IMR-90 (cell line): ENCODE results near the gene TSSK3. TPM values are rescaled to one million over a fixed set of nuclear protein-coding genes. Genes with fewer than 3 reads are reported as not detected.

Experiments
- ATAC-seq: fragments of 200-7000 bp; cut with Tn5 transposase; 2 replicates; pipeline ENCODE4 v1.9.1; 2020; ENCODE audit warnings: low read depth, mild to moderate bottlenecking, moderate library complexity
- BruUV-seq: library from RNA; stranded (reverse); fragments of 400-500 nt; replicated peaks from 2 replicates; lab custom pipeline; 2021; lab: Mats Ljungman, UMichigan
- CTCF ChIA-PET: fragments of 300-600 bp; formaldehyde crosslinking; extraction: SDS; loops from one replicate; lab custom pipeline; 2021; ENCODE audit warnings: antibody characterized with exemption; lab: Yijun Ruan, JAX
- POLR2A ChIA-PET: fragments of 300-600 bp; sonication (Branson Sonifier 250); formaldehyde crosslinking; loops from one replicate; lab custom pipeline; 2022; ENCODE audit warnings: antibody characterized with exemption; ENCODE audit not compliant: unreplicated experiment; lab: Charles Lee
- DNase-seq: peaks from one replicate; pipeline ENCODE4 v3.0.0; 2013
- H2AFZ ChIP-seq: replicated peaks from 2 replicates; pipeline ENCODE3; 2013; ENCODE audit warnings: low read length, mild to moderate bottlenecking; ENCODE audit not compliant: poor library complexity
- H2AK5ac ChIP-seq: 2 replicates; pipeline ENCODE4 v1.6.1; 2013; ENCODE audit warnings: low read depth, low read length, inconsistent platforms
- H2AK9ac ChIP-seq: replicated peaks from 2 replicates; pipeline ENCODE3; 2013; ENCODE audit warnings: mild to moderate bottlenecking, low read depth, low read length, moderate library complexity; ENCODE audit not compliant: poor library complexity
- H2BK120ac ChIP-seq: 2 replicates; pipeline ENCODE4 v1.6.1; 2013; ENCODE audit warnings: low read depth, low read length, inconsistent platforms
- H2BK15ac ChIP-seq: 3 replicates; pipeline ENCODE4 v1.6.1; 2013; ENCODE audit warnings: low read depth, low read length, inconsistent platforms
- H2BK20ac ChIP-seq: 2 replicates; pipeline ENCODE4 v1.6.1; 2013; ENCODE audit warnings: low read depth, mild to moderate bottlenecking, inconsistent platforms, low read length, moderate library complexity
- H2BK5ac ChIP-seq: 2 replicates; pipeline ENCODE4 v1.6.1; 2013; ENCODE audit warnings: mild to moderate bottlenecking, low read depth, low read length, inconsistent platforms; ENCODE audit not compliant: poor library complexity, severe bottlenecking
- H3K14ac ChIP-seq: replicated peaks from 2 replicates; pipeline ENCODE4 v1.6.1; 2013; ENCODE audit warnings: low read depth, low read length, inconsistent platforms
- H3K18ac ChIP-seq: 2 replicates; pipeline ENCODE4 v1.6.1; 2013; ENCODE audit warnings: low read depth, low read length, control low read depth
- H3K23ac ChIP-seq: 2 replicates; pipeline ENCODE4 v1.6.1; 2013; ENCODE audit warnings: low read depth, low read length, inconsistent platforms
- H3K27ac ChIP-seq: 2 replicates; pipeline ENCODE4 v1.5.1; 2013; ENCODE audit warnings: mild to moderate bottlenecking, control low read depth, low read length; ENCODE audit not compliant: insufficient read depth
- H3K27me3 ChIP-seq: 2 replicates; pipeline ENCODE4 v1.6.1; 2013; ENCODE audit warnings: low read length; ENCODE audit not compliant: control insufficient read depth, insufficient read depth
- H3K36me3 ChIP-seq: 2 replicates; pipeline ENCODE4 v1.6.1; 2013; ENCODE audit warnings: low read length, mixed read lengths; ENCODE audit not compliant: control insufficient read depth, insufficient read depth
- H3K4ac ChIP-seq: 2 replicates; pipeline ENCODE4 v1.6.1; 2013; ENCODE audit warnings: low read depth, low read length, inconsistent platforms
- H3K4me1 ChIP-seq: 2 replicates; pipeline ENCODE4 v1.6.1; 2013; ENCODE audit warnings: low read length, mixed read lengths; ENCODE audit not compliant: control insufficient read depth, insufficient read depth
- H3K4me2 ChIP-seq: 2 replicates; pipeline ENCODE4 v1.6.1; 2013; ENCODE audit warnings: low read depth, mild to moderate bottlenecking, control low read depth, low read length, moderate library complexity
- H3K4me3 ChIP-seq: 2 replicates; pipeline ENCODE4 v1.5.1; 2013; ENCODE audit warnings: low read depth, mild to moderate bottlenecking, control low read depth, low read length, moderate library complexity; ENCODE audit not compliant: insufficient read depth
- H3K56ac ChIP-seq: 2 replicates; pipeline ENCODE4 v1.6.1; 2013; ENCODE audit warnings: low read length, inconsistent platforms; ENCODE audit not compliant: insufficient read depth; ENCODE audit errors: extremely low read depth
- H3K79me1 ChIP-seq, 2 experiments: 2 replicates each; pipeline ENCODE4 v1.6.1; 2013; ENCODE audit warnings: low read length in 2 of 2, inconsistent platforms in 1 of 2, low read depth in 1 of 2
- H3K9ac ChIP-seq: 2 replicates; pipeline ENCODE4 v1.6.1; 2013; ENCODE audit warnings: low read depth, low read length, control low read depth
- H3K9me1 ChIP-seq: 2 replicates; pipeline ENCODE4 v1.6.1; 2013; ENCODE audit warnings: low read length, inconsistent platforms; ENCODE audit not compliant: insufficient read depth
- H3K9me3 ChIP-seq: 2 replicates; pipeline ENCODE4 v1.6.1; 2013; ENCODE audit warnings: low read length; ENCODE audit not compliant: control insufficient read depth, insufficient read depth
- H4K20me1 ChIP-seq: 2 replicates; pipeline ENCODE4 v1.6.1; 2013; ENCODE audit warnings: low read length, inconsistent platforms; ENCODE audit not compliant: insufficient read depth
- H4K5ac ChIP-seq: 2 replicates; pipeline ENCODE4 v1.6.1; 2013; ENCODE audit warnings: mild to moderate bottlenecking, low read depth, low read length, control low read depth
- H4K8ac ChIP-seq, 2 experiments: 2 replicates each; pipeline ENCODE4 v1.6.1; 2013; ENCODE audit warnings: low read depth in 2 of 2, low read length in 2 of 2, control low read depth in 1 of 2, inconsistent platforms in 1 of 2
- H4K91ac ChIP-seq: 2 replicates; pipeline ENCODE4 v1.6.1; 2013; ENCODE audit warnings: low read depth, low read length, inconsistent platforms; ENCODE audit not compliant: insufficient read depth
- BHLHE40 ChIP-seq: fragments of 150-350 bp; IDR thresholded peaks from 2 replicates; pipeline ENCODE4 v1.6.1; 2016; ENCODE audit warnings: mild to moderate bottlenecking, low read depth, low read length
- CEBPB ChIP-seq: IDR thresholded peaks from 2 replicates; pipeline ENCODE4 v1.6.1; 2012; ENCODE audit warnings: low read depth, low read length, improper control_type of control experiment
- CHD1 ChIP-seq: IDR thresholded peaks from 2 replicates; pipeline ENCODE4 v1.6.1; 2012; ENCODE audit warnings: low read depth, low read length, improper control_type of control experiment
- FOS ChIP-seq: fragments of 150-350 bp; IDR thresholded peaks from 2 replicates; pipeline ENCODE4 v1.6.1; 2016; ENCODE audit warnings: low read depth, low read length
- MAFK ChIP-seq: IDR thresholded peaks from 2 replicates; pipeline ENCODE4 v1.6.1; 2012; ENCODE audit warnings: low read depth, low read length, improper control_type of control experiment
- MAZ ChIP-seq: IDR thresholded peaks from 2 replicates; pipeline ENCODE4 v1.6.1; 2012; ENCODE audit warnings: low read depth, mild to moderate bottlenecking, low read length, improper control_type of control experiment, moderate library complexity, borderline replicate concordance
- MXI1 ChIP-seq: IDR thresholded peaks from 2 replicates; pipeline ENCODE4 v1.6.1; 2012; ENCODE audit warnings: low read depth, mild to moderate bottlenecking, low read length, moderate library complexity, borderline replicate concordance
- NFE2L2 ChIP-seq: fragments of 150-350 bp; IDR thresholded peaks from 2 replicates; pipeline ENCODE4 v1.6.1; 2016; ENCODE audit warnings: low read depth, mild to moderate bottlenecking, low read length
- POLR2A ChIP-seq: IDR thresholded peaks from 2 replicates; pipeline ENCODE4 v1.6.1; 2012; ENCODE audit warnings: mild to moderate bottlenecking, low read depth, low read length
- RAD21 ChIP-seq: IDR thresholded peaks from 2 replicates; pipeline ENCODE4 v1.6.1; 2012; ENCODE audit warnings: low read length, improper control_type of control experiment
- RCOR1 ChIP-seq: IDR thresholded peaks from 2 replicates; pipeline ENCODE4 v1.6.1; 2012; ENCODE audit warnings: mild to moderate bottlenecking, low read length, improper control_type of control experiment; ENCODE audit not compliant: insufficient replicate concordance
- RFX5 ChIP-seq: IDR thresholded peaks from 2 replicates; pipeline ENCODE4 v1.8.0; 2012; ENCODE audit warnings: low read depth, mild to moderate bottlenecking, low read length, moderate library complexity
- SMC3 ChIP-seq: fragments of 150-350 bp; IDR thresholded peaks from 2 replicates; pipeline ENCODE4 v1.6.1; 2016; ENCODE audit warnings: low read depth, mild to moderate bottlenecking, antibody characterized with exemption, low read length, moderate library complexity
- WGBS, 2 experiments: methylation state at CpG; one replicate each; pipeline versions ENCODE4 v1.1.5 to v1.1.7; 2013; ENCODE audit warnings: missing lambda C conversion rate in 2 of 2; ENCODE audit not compliant: insufficient read length in 1 of 2; ENCODE audit errors: extremely low coverage in 2 of 2; 5-methylcytosine and 5-hydroxymethylcytosine counted together
- dilution Hi-C: fragments of 300-500 bp; cut with HindIII; formaldehyde crosslinking; loops from one replicate; pipeline ENCODE4 v1.14.3; 2018; ENCODE audit warnings: low sequenced_read_pairs; ENCODE audit not compliant: unreplicated experiment
- in situ Hi-C: fragments of 300-500 bp; cut with MboI; formaldehyde crosslinking; loops from 3 replicates; pipeline ENCODE4 v1.14.3; 2019; ENCODE audit warnings: low sequenced_read_pairs, inconsistent platforms, mixed read lengths
- intact Hi-C: fragments of 100-400 bp; cut with micrococcal nuclease; formaldehyde crosslinking; loops from 2 replicates; pipeline ENCODE4 v1.10.0; 2022
- polyA plus RNA-seq, 3 experiments: library from polyadenylated mRNA; depleted of rRNA; stranded (reverse); fragments of >200 nt; gene quantifications; 2 replicates each; pipeline ENCODE4 v1.2.3, GENCODE V29; 2012; ENCODE audit warnings: low replicate concordance in 1 of 3
- total RNA-seq: library from RNA; depleted of rRNA; stranded (reverse); fragments of >200 nt; gene quantifications from 2 replicates; pipeline ENCODE4 v1.2.3, GENCODE V29; 2012
- TF ChIP-seq, protein P1 (sequence below): fragments of 150-350 bp; IDR thresholded peaks from 2 replicates; pipeline ENCODE4 v1.6.1; 2016; ENCODE audit warnings: low read depth, mild to moderate bottlenecking, low read length, moderate library complexity, borderline replicate concordance
- TF ChIP-seq, protein P2 (sequence below): conservative IDR thresholded peaks from 2 replicates; pipeline ENCODE4 v1.5.1; 2012; ENCODE audit warnings: mild to moderate bottlenecking, low read depth, low read length, improper control_type of control experiment

TSSK3 gene
- total and polyA plus RNA-seq, 2 of the 4 experiments (the other 2 are of a cell fraction): 0.96 TPM; not detected in 1

GRCh38 chr1:32356478-32356877 lies 5.9 kb upstream of the TSSK3 start:
- Histone ChIP-seq H3K14ac (no peak overlapping the region), H3K27ac (no peak overlapping the region), H4K20me1 (no peaks in the 10 kb centered on the region), H4K8ac (no peak overlapping the region), H2AK5ac (no peak overlapping the region), H2BK15ac (no peak overlapping the region), H3K23ac (no peak overlapping the region), H3K9ac (no peak overlapping the region), H3K4me1 (peaks cover 20% of the 10 kb centered on the region), H3K18ac (no peak overlapping the region), H3K56ac (no peak overlapping the region), H2BK20ac (no peak overlapping the region), H3K4ac (no peak overlapping the region), H3K27me3 (no peaks in the 10 kb centered on the region), H3K36me3 (peaks cover 6% of the 10 kb centered on the region; the same call in 1 of the 2 replicates), H2BK5ac (no peak overlapping the region), H4K91ac (no peak overlapping the region), H3K4me2 (no peak overlapping the region), H3K9me1 (peaks cover 18% of the 10 kb centered on the region), H2AK9ac (no peak overlapping the region), H4K5ac (no peak overlapping the region), H2BK120ac (no peak overlapping the region), H3K9me3 (no peaks in the 10 kb centered on the region), H3K4me3 (no peak overlapping the region), H2AFZ (no peak overlapping the region), H3K79me1 (peaks cover 8 to 20% of the 10 kb centered on the region in 2 experiments; a peak in 3 of 4 replicates)
- in situ Hi-C loops: no loop called here
- intact Hi-C loops: no loop called here
- ATAC-seq (no peak), DNase-seq (no peak)
- BruUV-seq: no TSS peak
- POLR2A ChIA-PET: no interaction called here
- dilution Hi-C loops: no loop called here
- CTCF ChIA-PET: no interaction called here
- TF ChIP-seq, protein P1, sequence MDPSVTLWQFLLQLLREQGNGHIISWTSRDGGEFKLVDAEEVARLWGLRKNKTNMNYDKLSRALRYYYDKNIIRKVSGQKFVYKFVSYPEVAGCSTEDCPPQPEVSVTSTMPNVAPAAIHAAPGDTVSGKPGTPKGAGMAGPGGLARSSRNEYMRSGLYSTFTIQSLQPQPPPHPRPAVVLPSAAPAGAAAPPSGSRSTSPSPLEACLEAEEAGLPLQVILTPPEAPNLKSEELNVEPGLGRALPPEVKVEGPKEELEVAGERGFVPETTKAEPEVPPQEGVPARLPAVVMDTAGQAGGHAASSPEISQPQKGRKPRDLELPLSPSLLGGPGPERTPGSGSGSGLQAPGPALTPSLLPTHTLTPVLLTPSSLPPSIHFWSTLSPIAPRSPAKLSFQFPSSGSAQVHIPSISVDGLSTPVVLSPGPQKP: no peak
- TF ChIP-seq POLR2A (no peak), CEBPB (no peak), RAD21 (no peak), MAZ (no peak), RCOR1 (no peak), FOS (no peak), NFE2L2 (no peak), MAFK (no peak), SMC3 (no peak), BHLHE40 (no peak), CHD1 (no peak), MXI1 (no peak), RFX5 (no peak)
- TF ChIP-seq, protein P2, sequence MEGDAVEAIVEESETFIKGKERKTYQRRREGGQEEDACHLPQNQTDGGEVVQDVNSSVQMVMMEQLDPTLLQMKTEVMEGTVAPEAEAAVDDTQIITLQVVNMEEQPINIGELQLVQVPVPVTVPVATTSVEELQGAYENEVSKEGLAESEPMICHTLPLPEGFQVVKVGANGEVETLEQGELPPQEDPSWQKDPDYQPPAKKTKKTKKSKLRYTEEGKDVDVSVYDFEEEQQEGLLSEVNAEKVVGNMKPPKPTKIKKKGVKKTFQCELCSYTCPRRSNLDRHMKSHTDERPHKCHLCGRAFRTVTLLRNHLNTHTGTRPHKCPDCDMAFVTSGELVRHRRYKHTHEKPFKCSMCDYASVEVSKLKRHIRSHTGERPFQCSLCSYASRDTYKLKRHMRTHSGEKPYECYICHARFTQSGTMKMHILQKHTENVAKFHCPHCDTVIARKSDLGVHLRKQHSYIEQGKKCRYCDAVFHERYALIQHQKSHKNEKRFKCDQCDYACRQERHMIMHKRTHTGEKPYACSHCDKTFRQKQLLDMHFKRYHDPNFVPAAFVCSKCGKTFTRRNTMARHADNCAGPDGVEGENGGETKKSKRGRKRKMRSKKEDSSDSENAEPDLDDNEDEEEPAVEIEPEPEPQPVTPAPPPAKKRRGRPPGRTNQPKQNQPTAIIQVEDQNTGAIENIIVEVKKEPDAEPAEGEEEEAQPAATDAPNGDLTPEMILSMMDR: no peak
- no CpG with 5 or more reads among the region's 1 CpG for WGBS, 2 experiments
